NCI-H128 (cell line): ENCODE measurements around the gene HELZ.
"Not testable (repeated sequence)": the region's sequence is repeated elsewhere in the genome, so short reads cannot be mapped to it uniquely, and the experiment has no call there.

Experiments used
- DNase-seq: peaks from one replicate; lab custom pipeline; 2025; ENCODE audit not compliant: unreplicated experiment; lab: John Stamatoyannopoulos, UW

The HELZ gene

GRCh38 chr17:67124450-67125148, 120.4 kb downstream of the HELZ start:
- DNase-seq, result no peak

GRCh38 chr17:67123699-67124098, 121.3 kb downstream of the HELZ start:
- no peak for DNase-seq

GRCh38 chr17:67121316-67121891, 123.6 kb downstream of the HELZ start:
- no peak for DNase-seq

GRCh38 chr17:67119102-67119501, 125.9 kb downstream of the HELZ start:
- DNase-seq, result no peak

- no peak for DNase-seq
Measured at GRCh38 chr17:67116045-67116575, 128.9 kb downstream of the HELZ start.

GRCh38 chr17:67115401-67115800, 129.6 kb downstream of the HELZ start:
- no peak for DNase-seq

GRCh38 chr17:67113486-67113885, 131.5 kb downstream of the HELZ start:
- no peak for DNase-seq

- DNase-seq, result no peak
Measured at GRCh38 chr17:67111808-67112207, 133.2 kb downstream of the HELZ start.

GRCh38 chr17:67111327-67111726, 133.7 kb downstream of the HELZ start:
- DNase-seq, result no peak

- DNase-seq, result no peak
Measured at GRCh38 chr17:67110619-67111018, 134.4 kb downstream of the HELZ start.

- no peak for DNase-seq
Measured at GRCh38 chr17:67109111-67109510, 135.9 kb downstream of the HELZ start.

GRCh38 chr17:67107811-67108775, 136.9 kb downstream of the HELZ start:
- no peak for DNase-seq

GRCh38 chr17:67107171-67107570, 137.8 kb downstream of the HELZ start:
- DNase-seq, result no peak

- no peak for DNase-seq
Measured at GRCh38 chr17:67105213-67105612, 139.8 kb downstream of the HELZ start.

GRCh38 chr17:67104641-67105040, 140.4 kb downstream of the HELZ start:
- not testable (repeated sequence) for DNase-seq

- DNase-seq, result no peak
Measured at GRCh38 chr17:67098006-67098405, 147.0 kb downstream of the HELZ start.

GRCh38 chr17:67096609-67097008, 148.4 kb downstream of the HELZ start:
- DNase-seq, result no peak

GRCh38 chr17:67095803-67096202, 149.2 kb downstream of the HELZ start:
- DNase-seq, result no peak

GRCh38 chr17:67095291-67095690, 149.7 kb downstream of the HELZ start:
- DNase-seq, result not testable (repeated sequence)

GRCh38 chr17:67093348-67093747, 151.6 kb downstream of the HELZ start:
- no peak for DNase-seq

GRCh38 chr17:67092710-67093109, 152.3 kb downstream of the HELZ start:
- DNase-seq, result not testable (repeated sequence)
